ENCODE data around the gene PKDCC.
"Not testable (repeated sequence)": the region's sequence is repeated elsewhere in the genome, so short reads cannot be mapped to it uniquely, and the experiment has no call there.

PKDCC gene

DNA sequence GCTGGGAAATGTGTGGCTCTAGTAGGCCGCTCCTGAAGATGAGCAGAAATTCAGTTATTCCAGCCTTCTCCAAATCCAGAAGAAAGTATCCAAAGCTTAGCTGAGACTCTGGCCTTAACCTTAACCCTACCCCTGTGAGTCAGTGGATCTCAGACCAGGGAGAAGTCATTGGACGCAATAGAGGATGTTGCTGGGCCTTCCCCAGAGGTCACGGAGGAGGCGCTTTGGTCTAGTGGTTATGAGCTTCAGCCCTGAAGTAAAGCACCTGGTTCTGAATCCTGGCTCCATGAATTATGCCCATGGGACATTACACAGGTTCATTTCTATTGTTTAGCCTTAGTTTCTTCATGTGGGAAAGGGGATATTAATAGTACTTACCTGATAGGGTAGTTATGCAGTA, 24.0 kb downstream of the PKDCC start:
- Histone ChIP-seq H3K36me3 (ENCODE audit: control insufficient read depth, insufficient read depth, low read length) (no peaks in the 10 kb centered on the region), H3K27ac (ENCODE audit: low read depth, low read length) (no peak overlapping the region), H3K9ac (ENCODE audit: low read depth, low read length) (no peak overlapping the region), H3K4me3 (ENCODE audit: low read depth, low read length) (no peak overlapping the region), H3K27me3 (ENCODE audit: control insufficient read depth, insufficient read depth, low read length) (no peaks in the 10 kb centered on the region), H3K4me1 (ENCODE audit: control insufficient read depth, insufficient read depth, low read length) (0 out of 2 replicates have a peak, but pooled peaks cover 8% of the 10 kb centered on the region), H3K9me3 (ENCODE audit: control insufficient read depth, insufficient read depth, low read length) (no peaks in the 10 kb centered on the region)

- Histone ChIP-seq H3K9me3 (ENCODE audit: control insufficient read depth, insufficient read depth, low read length) (no peaks in the 10 kb centered on the region), H3K4me3 (ENCODE audit: low read depth, low read length) (no peak overlapping the region), H3K27ac (ENCODE audit: low read depth, low read length) (no peak overlapping the region), H3K27me3 (ENCODE audit: control insufficient read depth, insufficient read depth, low read length) (no peaks in the 10 kb centered on the region), H3K4me1 (ENCODE audit: control insufficient read depth, insufficient read depth, low read length) (0 out of 2 replicates have a peak, but pooled peaks cover 3% of the 10 kb centered on the region), H3K36me3 (ENCODE audit: control insufficient read depth, insufficient read depth, low read length) (no peaks in the 10 kb centered on the region), H3K9ac (ENCODE audit: low read depth, low read length) (no peak overlapping the region)
Observed at GRCh38 chr2:42072349-42073118, 24.7 kb downstream of the PKDCC start.

GRCh38 chr2:42073739-42074503, 26.1 kb downstream of the PKDCC start:
- Histone ChIP-seq H3K27me3 (ENCODE audit: control insufficient read depth, insufficient read depth, low read length) (no peaks in the 10 kb centered on the region), H3K9ac (ENCODE audit: low read depth, low read length) (no peak overlapping the region), H3K4me1 (ENCODE audit: control insufficient read depth, insufficient read depth, low read length) (0 out of 2 replicates have a peak, but pooled peaks cover 3% of the 10 kb centered on the region), H3K9me3 (ENCODE audit: control insufficient read depth, insufficient read depth, low read length) (no peaks in the 10 kb centered on the region), H3K36me3 (ENCODE audit: control insufficient read depth, insufficient read depth, low read length) (no peaks in the 10 kb centered on the region), H3K4me3 (ENCODE audit: low read depth, low read length) (no peak overlapping the region), H3K27ac (ENCODE audit: low read depth, low read length) (no peak overlapping the region)

- Histone ChIP-seq H3K9me3 (ENCODE audit: control insufficient read depth, insufficient read depth, low read length) (no peaks in the 10 kb centered on the region), H3K27ac (ENCODE audit: low read depth, low read length) (no peak overlapping the region), H3K4me3 (ENCODE audit: low read depth, low read length) (no peak overlapping the region), H3K9ac (ENCODE audit: low read depth, low read length) (no peak overlapping the region), H3K36me3 (ENCODE audit: control insufficient read depth, insufficient read depth, low read length) (no peaks in the 10 kb centered on the region), H3K4me1 (ENCODE audit: control insufficient read depth, insufficient read depth, low read length) (0 out of 2 replicates have a peak, but pooled peaks cover 3% of the 10 kb centered on the region), H3K27me3 (ENCODE audit: control insufficient read depth, insufficient read depth, low read length) (no peaks in the 10 kb centered on the region)
Observed at GRCh38 chr2:42074661-42075060, 26.8 kb downstream of the PKDCC start.

DNA sequence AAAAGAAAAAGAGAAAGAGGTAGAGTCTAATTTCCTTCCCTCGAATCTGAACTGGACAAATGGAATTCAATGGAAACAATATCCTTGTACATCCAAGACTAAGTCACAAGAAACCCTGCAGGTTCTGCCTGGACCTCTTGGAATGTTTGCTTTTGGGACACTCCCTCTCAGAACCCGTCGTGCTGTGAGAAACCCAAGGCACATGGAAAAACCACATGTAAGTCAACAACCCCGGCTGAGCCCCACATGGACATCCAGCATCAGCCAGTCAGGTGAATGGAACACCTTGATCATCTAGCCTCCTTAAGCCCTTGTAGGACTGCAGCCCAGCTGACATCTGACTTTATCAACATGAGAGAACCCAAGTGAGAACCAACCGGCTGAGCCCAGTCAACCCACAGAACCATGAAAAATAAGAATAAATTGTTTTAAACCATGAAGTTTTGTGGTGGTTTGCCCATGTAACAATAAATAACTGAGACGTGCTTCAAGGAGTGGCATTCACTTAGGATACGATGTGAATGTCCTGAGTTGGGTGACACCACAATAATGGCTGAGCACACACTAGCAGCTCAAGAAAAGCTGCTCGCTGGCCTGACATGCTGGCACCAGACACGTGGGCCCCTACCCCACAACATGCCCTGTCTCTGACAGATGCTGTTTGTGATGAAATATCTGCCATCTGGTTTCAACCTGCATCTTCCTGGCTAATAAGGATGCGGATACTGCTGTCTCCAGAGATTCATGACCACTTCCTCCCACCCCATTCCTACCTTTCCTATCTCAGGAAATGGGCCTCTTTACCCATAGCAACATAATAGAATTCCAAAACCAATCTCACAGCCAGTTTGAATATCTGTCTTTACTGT, 28.8 kb downstream of the PKDCC start:
- Histone ChIP-seq H3K36me3 (ENCODE audit: control insufficient read depth, insufficient read depth, low read length) (no peaks in the 10 kb centered on the region), H3K4me1 (ENCODE audit: control insufficient read depth, insufficient read depth, low read length) (0 out of 2 replicates have a peak, but pooled peaks cover 3% of the 10 kb centered on the region), H3K27ac (ENCODE audit: low read depth, low read length) (no peak overlapping the region), H3K4me3 (ENCODE audit: low read depth, low read length) (no peak overlapping the region), H3K9me3 (ENCODE audit: control insufficient read depth, insufficient read depth, low read length) (no peaks in the 10 kb centered on the region), H3K27me3 (ENCODE audit: control insufficient read depth, insufficient read depth, low read length) (no peaks in the 10 kb centered on the region), H3K9ac (ENCODE audit: low read depth, low read length) (no peak overlapping the region)

DNA sequence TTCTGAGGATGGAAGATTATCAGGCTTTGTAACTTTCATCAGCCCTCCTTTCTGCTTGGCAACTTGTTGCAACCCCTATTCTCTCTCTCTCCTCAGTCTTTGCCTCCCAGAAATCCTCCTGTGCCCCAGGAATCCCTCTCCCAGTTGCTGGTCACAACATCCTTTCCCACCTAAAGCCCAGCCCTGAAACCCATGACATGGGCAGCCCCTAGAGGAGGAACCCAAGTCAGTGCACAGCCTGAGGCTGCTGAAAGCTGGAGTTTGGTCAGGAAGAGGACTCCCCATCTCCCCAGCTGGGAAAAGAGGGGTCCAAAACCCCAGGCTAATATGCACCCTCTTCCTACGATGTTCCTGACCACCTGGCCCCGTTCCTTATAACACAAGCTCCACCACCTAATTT, 29.5 kb downstream of the PKDCC start:
- Histone ChIP-seq H3K27me3 (ENCODE audit: control insufficient read depth, insufficient read depth, low read length) (no peaks in the 10 kb centered on the region), H3K9me3 (ENCODE audit: control insufficient read depth, insufficient read depth, low read length) (no peaks in the 10 kb centered on the region), H3K4me3 (ENCODE audit: low read depth, low read length) (no peak overlapping the region), H3K9ac (ENCODE audit: low read depth, low read length) (no peak overlapping the region), H3K27ac (ENCODE audit: low read depth, low read length) (no peak overlapping the region), H3K4me1 (ENCODE audit: control insufficient read depth, insufficient read depth, low read length) (0 out of 2 replicates have a peak, but pooled peaks cover 3% of the 10 kb centered on the region), H3K36me3 (ENCODE audit: control insufficient read depth, insufficient read depth, low read length) (no peaks in the 10 kb centered on the region)

GRCh38 chr2:42079737-42080287, 32.0 kb downstream of the PKDCC start:
- Histone ChIP-seq H3K27me3 (ENCODE audit: control insufficient read depth, insufficient read depth, low read length) (no peaks in the 10 kb centered on the region), H3K9ac (ENCODE audit: low read depth, low read length) (no peak overlapping the region), H3K9me3 (ENCODE audit: control insufficient read depth, insufficient read depth, low read length) (no peaks in the 10 kb centered on the region), H3K4me3 (ENCODE audit: low read depth, low read length) (no peak overlapping the region), H3K36me3 (ENCODE audit: control insufficient read depth, insufficient read depth, low read length) (no peaks in the 10 kb centered on the region), H3K4me1 (ENCODE audit: control insufficient read depth, insufficient read depth, low read length) (no peaks in the 10 kb centered on the region), H3K27ac (ENCODE audit: low read depth, low read length) (no peak overlapping the region)

DNA sequence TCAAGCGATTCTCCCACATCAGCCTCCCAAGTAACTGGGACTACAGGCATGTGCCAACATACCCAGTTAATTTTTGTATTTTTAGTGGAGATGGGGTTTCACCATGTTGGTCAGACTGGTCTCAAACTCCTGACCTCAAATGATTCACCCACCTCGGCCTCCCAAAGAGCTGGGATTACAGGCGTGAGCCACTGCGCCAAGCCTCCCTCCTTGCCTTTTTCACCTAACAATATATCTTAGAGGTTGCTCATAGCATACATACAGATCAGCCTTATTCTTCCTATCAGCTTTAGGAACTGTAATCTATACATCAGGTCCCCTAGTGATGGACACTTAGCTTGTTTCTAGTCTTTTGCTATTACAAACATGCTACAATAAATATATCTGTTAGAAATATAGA, 33.3 kb downstream of the PKDCC start:
- H3K9me3 ChIP-seq (ENCODE audit: control insufficient read depth, insufficient read depth, low read length); H3K4me1 ChIP-seq (ENCODE audit: control insufficient read depth, insufficient read depth, low read length); H3K4me3 ChIP-seq (ENCODE audit: low read depth, low read length); H3K9ac ChIP-seq (ENCODE audit: low read depth, low read length); H3K27me3 ChIP-seq (ENCODE audit: control insufficient read depth, insufficient read depth, low read length); H3K27ac ChIP-seq (ENCODE audit: low read depth, low read length); H3K36me3 ChIP-seq (ENCODE audit: control insufficient read depth, insufficient read depth, low read length): not testable (repeated sequence)

DNA sequence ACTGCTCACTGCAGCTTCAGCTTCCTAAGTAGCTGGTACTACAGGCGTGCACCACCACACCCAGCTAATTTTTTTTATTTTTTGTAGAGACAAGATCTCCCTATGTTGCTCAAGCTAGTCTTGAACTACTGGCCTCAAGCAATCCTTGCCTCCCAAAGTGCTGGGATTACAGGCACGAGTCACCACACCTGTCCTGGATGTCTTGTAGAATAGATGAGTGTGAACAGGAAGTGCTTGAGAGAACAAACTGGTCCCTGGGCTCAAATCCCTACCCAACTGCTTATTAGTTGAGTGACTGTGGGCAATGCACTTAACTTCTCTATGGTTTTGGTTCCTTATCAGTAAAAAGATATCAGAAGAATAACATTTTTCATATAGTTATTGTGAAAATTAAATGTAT, 34.2 kb downstream of the PKDCC start:
- no peaks in the 10 kb centered on the region for H3K27me3 ChIP-seq (ENCODE audit: control insufficient read depth, insufficient read depth, low read length)
- peaks cover 5% of the 10 kb centered on the region; the same call in 1 of the 2 replicates for H3K4me1 ChIP-seq (ENCODE audit: control insufficient read depth, insufficient read depth, low read length)
- no peaks in the 10 kb centered on the region for H3K36me3 ChIP-seq (ENCODE audit: control insufficient read depth, insufficient read depth, low read length)
- no peak overlapping the region for H3K27ac ChIP-seq (ENCODE audit: low read depth, low read length)
- no peak overlapping the region for H3K4me3 ChIP-seq (ENCODE audit: low read depth, low read length)
- no peaks in the 10 kb centered on the region for H3K9me3 ChIP-seq (ENCODE audit: control insufficient read depth, insufficient read depth, low read length)
- no peak overlapping the region for H3K9ac ChIP-seq (ENCODE audit: low read depth, low read length)

DNA sequence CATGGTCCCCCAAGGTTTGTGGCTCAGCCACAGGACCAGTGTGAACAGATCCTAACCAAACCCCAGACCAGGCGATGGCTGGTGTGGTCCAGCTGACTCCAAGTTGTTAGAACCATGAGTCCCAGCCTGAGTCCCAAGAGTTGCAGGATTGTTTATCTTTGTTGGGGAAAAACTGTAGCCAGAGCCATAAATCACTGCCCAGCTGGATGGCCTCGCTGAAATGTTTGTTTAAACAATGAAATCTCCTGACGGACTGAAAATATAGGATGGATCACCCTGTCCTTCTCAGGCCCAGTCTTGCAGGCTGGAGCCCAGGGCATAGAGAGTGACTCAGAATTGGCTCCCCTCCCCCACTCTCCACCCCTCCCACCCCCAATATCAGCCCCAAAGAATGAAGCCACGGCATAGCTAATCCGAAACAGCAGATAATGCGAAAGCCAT, 36.4 kb downstream of the PKDCC start:
- H3K9me3 ChIP-seq (ENCODE audit: control insufficient read depth, insufficient read depth, low read length), result no peaks in the 10 kb centered on the region
- H3K27me3 ChIP-seq (ENCODE audit: control insufficient read depth, insufficient read depth, low read length), result no peaks in the 10 kb centered on the region
- H3K4me3 ChIP-seq (ENCODE audit: low read depth, low read length), result no peak overlapping the region
- no peak overlapping the region for H3K9ac ChIP-seq (ENCODE audit: low read depth, low read length)
- peaks cover 5% of the 10 kb centered on the region; the same call in 1 of the 2 replicates for H3K4me1 ChIP-seq (ENCODE audit: control insufficient read depth, insufficient read depth, low read length)
- no peaks in the 10 kb centered on the region for H3K36me3 ChIP-seq (ENCODE audit: control insufficient read depth, insufficient read depth, low read length)
- no peak overlapping the region for H3K27ac ChIP-seq (ENCODE audit: low read depth, low read length)

Data from HUES48 (cell line).